SK-N-SH (cell line): Measurements from ENCODE around the gene EZR. TPM values are rescaled to one million over a fixed set of nuclear protein-coding genes. Genes with fewer than 3 reads are reported as not detected.

Experiments
- CTCF ChIA-PET: fragments of 300-600, 350-600 bp; formaldehyde crosslinking; extraction: SDS; loops from one replicate; lab custom pipeline; 2021; lab: Yijun Ruan, JAX
- POLR2A ChIA-PET: fragments of 350-600 bp; sonication (Branson Sonifier 250); formaldehyde crosslinking; extraction: SDS; loops from one replicate; lab custom pipeline; 2020; ENCODE audit warnings: antibody characterized with exemption, inconsistent platforms; lab: Yijun Ruan, JAX
- DNase-seq: peaks from one replicate; pipeline ENCODE4 v3.0.0; 2012
- H2AFZ ChIP-seq: fragments of 200-600 bp; sonication (generic); 2 replicates; pipeline ENCODE4 v1.8.1; 2016; ENCODE audit warnings: antibody characterized with exemption, mild to moderate bottlenecking, low read depth
- H3F3A ChIP-seq: fragments of 200-600 bp; sonication (generic); replicated peaks from 2 replicates; pipeline ENCODE3; 2016; ENCODE audit warnings: antibody characterized with exemption, mild to moderate bottlenecking; ENCODE audit not compliant: insufficient read depth
- H3K27ac ChIP-seq, 2 experiments: fragments of 200-500 bp in 1 of 2; fragments of 200-600 bp in 1 of 2; sonication (Bioruptor generic) in 1 of 2; sonication (generic), shearing (Covaris generic) in 1 of 2; 2 replicates each; pipeline versions ENCODE4 v1.5.1 to v1.6.1; 2014 to 2016; ENCODE audit warnings: low read depth in 2 of 2, inconsistent platforms in 1 of 2, low read length in 1 of 2, mild to moderate bottlenecking in 1 of 2, mixed read lengths in 1 of 2
- H3K27me3 ChIP-seq: fragments of 200-600 bp; sonication (generic), shearing (Covaris generic); 2 replicates; pipeline ENCODE4 v1.6.1; 2016; ENCODE audit warnings: mixed run types; ENCODE audit not compliant: insufficient read depth
- H3K36me3 ChIP-seq, 2 experiments: fragments of 200-500 bp in 1 of 2; fragments of 200-600 bp in 1 of 2; sonication (Bioruptor generic) in 1 of 2; sonication (generic) in 1 of 2; replicated peaks in 1 of 2; 2 replicates each; pipeline versions ENCODE3 to v1.5.1; 2014 to 2016; ENCODE audit warnings: low read length in 1 of 2, mild to moderate bottlenecking in 1 of 2; ENCODE audit not compliant: insufficient read depth in 2 of 2, control insufficient read depth in 1 of 2
- H3K4me1 ChIP-seq, 2 experiments: fragments of 200-500 bp in 1 of 2; fragments of 200-600 bp in 1 of 2; sonication (Bioruptor generic) in 1 of 2; sonication (generic), shearing (Covaris generic) in 1 of 2; 2 replicates each; pipeline versions ENCODE4 v1.5.1 to v1.6.1; 2014 to 2016; ENCODE audit warnings: low read depth in 1 of 2, low read length in 1 of 2, mixed run types in 1 of 2; ENCODE audit not compliant: insufficient read depth in 2 of 2, control insufficient read depth in 1 of 2
- H3K4me2 ChIP-seq: fragments of 200-600 bp; sonication (generic), shearing (Covaris generic); 2 replicates; pipeline ENCODE4 v1.6.1; 2017; ENCODE audit warnings: mixed run types
- H3K4me3 ChIP-seq, 2 experiments: fragments of 200-500 bp in 1 of 2; fragments of 200-600 bp in 1 of 2; sonication (Bioruptor generic) in 1 of 2; sonication (generic), shearing (Covaris generic) in 1 of 2; 2 replicates each; pipeline versions ENCODE4 v1.5.1 to v1.8.1; 2014 to 2016; ENCODE audit warnings: low read depth in 2 of 2, inconsistent platforms in 1 of 2, low read length in 1 of 2, mild to moderate bottlenecking in 1 of 2, mixed read lengths in 1 of 2, moderate library complexity in 1 of 2
- H3K79me2 ChIP-seq: fragments of 200-600 bp; sonication (generic); 2 replicates; pipeline ENCODE4 v1.8.1; 2017; ENCODE audit warnings: mild to moderate bottlenecking; ENCODE audit not compliant: insufficient read depth
- H3K9ac ChIP-seq: fragments of 200-600 bp; sonication (generic); 2 replicates; pipeline ENCODE4 v1.6.1; 2017; ENCODE audit warnings: mixed run types
- H3K9me2 ChIP-seq: fragments of 200-600 bp; sonication (generic); 2 replicates; pipeline ENCODE4 v1.6.1; 2017; ENCODE audit warnings: mixed run types
- H3K9me3 ChIP-seq: fragments of 200-600 bp; sonication (generic); 2 replicates; pipeline ENCODE4 v1.6.1; 2017; ENCODE audit warnings: mixed run types, mild to moderate bottlenecking, moderate library complexity
- H4K20me1 ChIP-seq: fragments of 200-600 bp; sonication (generic); 2 replicates; pipeline ENCODE4 v1.6.1; 2017; ENCODE audit warnings: mild to moderate bottlenecking, mixed run types; ENCODE audit not compliant: insufficient read depth
- CHD2 ChIP-seq: fragments of 150-350 bp; IDR thresholded peaks from 2 replicates; pipeline ENCODE4 v1.6.1; 2018; ENCODE audit warnings: low read length; ENCODE audit not compliant: partially characterized antibody
- ELF1 ChIP-seq: IDR thresholded peaks from 2 replicates; pipeline ENCODE4 v1.4.0; 2012
- EP300 ChIP-seq, 2 experiments: IDR thresholded peaks; 2 replicates each; pipeline versions ENCODE4 v1.4.0 to v1.6.1; 2012; ENCODE audit warnings: borderline replicate concordance in 1 of 2, low read depth in 1 of 2, low read length in 1 of 2
- FOSL2 ChIP-seq: IDR thresholded peaks from 2 replicates; pipeline ENCODE4 v1.4.0; 2012; ENCODE audit warnings: low read depth, mild to moderate bottlenecking, moderate library complexity, borderline replicate concordance
- FOXJ3 ChIP-seq: sonication (generic); formaldehyde crosslinking; IDR thresholded peaks from 2 replicates; pipeline ENCODE4 v1.5.1; 2020; ENCODE audit warnings: mild to moderate bottlenecking, missing genetic modification reagents
- GABPA ChIP-seq: IDR thresholded peaks from 2 replicates; pipeline ENCODE4 v1.4.0; 2012; ENCODE audit warnings: low read depth, mild to moderate bottlenecking
- IRF3 ChIP-seq: fragments of 150-350 bp; IDR thresholded peaks from 2 replicates; pipeline ENCODE4 v1.6.1; 2016; ENCODE audit warnings: mild to moderate bottlenecking, low read depth, low read length
- JUND ChIP-seq: IDR thresholded peaks from 2 replicates; pipeline ENCODE4 v1.4.0; 2012
- MEF2A ChIP-seq: IDR thresholded peaks from 2 replicates; pipeline ENCODE4 v1.4.0; 2012; ENCODE audit warnings: low read depth, borderline replicate concordance
- NRF1 ChIP-seq: IDR thresholded peaks from 2 replicates; pipeline ENCODE4 v1.6.1; 2012; ENCODE audit warnings: low read depth, mild to moderate bottlenecking, low read length
- RAD21 ChIP-seq: IDR thresholded peaks from 2 replicates; pipeline ENCODE4 v1.6.1; 2012; ENCODE audit warnings: mild to moderate bottlenecking, low read length
- RCOR1 ChIP-seq: fragments of 150-350 bp; IDR thresholded peaks from 2 replicates; pipeline ENCODE4 v1.6.1; 2017; ENCODE audit warnings: antibody characterized with exemption, low read length
- REST ChIP-seq: IDR thresholded peaks from 2 replicates; pipeline ENCODE4 v1.6.1; 2012; ENCODE audit warnings: mild to moderate bottlenecking, low read depth, low read length, moderate library complexity
- RFX5 ChIP-seq: IDR thresholded peaks from 2 replicates; pipeline ENCODE4 v1.6.1; 2012; ENCODE audit warnings: mild to moderate bottlenecking, improper control_type of control experiment, low read length
- SMC3 ChIP-seq: IDR thresholded peaks from 2 replicates; pipeline ENCODE4 v1.6.1; 2012; ENCODE audit warnings: low read depth, low read length, improper control_type of control experiment
- TAF1 ChIP-seq: IDR thresholded peaks from 2 replicates; pipeline ENCODE4 v1.6.1; 2012; ENCODE audit warnings: low read depth, mild to moderate bottlenecking, low read length, moderate library complexity, borderline replicate concordance
- TCF12 ChIP-seq: IDR thresholded peaks from 2 replicates; pipeline ENCODE4 v1.4.0; 2012
- USF1 ChIP-seq: IDR thresholded peaks from 2 replicates; pipeline ENCODE4 v1.4.0; 2012; ENCODE audit warnings: low read depth, borderline replicate concordance
- YY1 ChIP-seq: IDR thresholded peaks from 2 replicates; pipeline ENCODE4 v1.4.0; 2012; ENCODE audit warnings: low read depth, mild to moderate bottlenecking
- WGBS: methylation state at CpG from one replicate; pipeline ENCODE4 v1.1.6; 2017; ENCODE audit warnings: low lambda C conversion rate; 5-methylcytosine and 5-hydroxymethylcytosine counted together
- polyA plus RNA-seq, 3 experiments: library from polyadenylated mRNA; depleted of rRNA; stranded (reverse); fragments of >200 nt; gene quantifications; 2 replicates each; pipeline ENCODE4 v1.2.3, GENCODE V29; 2012

Gene EZR
- polyA plus RNA-seq, 1 of the 3 experiments (the other 2 are of a cell fraction): 92.0 TPM

GRCh38 chr6:158831571-158831970 is 12.4 kb upstream of the EZR start:
- Histone ChIP-seq H3K4me3 (no peak overlapping the region), H3K27ac (no peak overlapping the region), H3K36me3 (no peaks in the 10 kb centered on the region), H2AFZ (no peak overlapping the region), H3K9me2 (no peaks in the 10 kb centered on the region), H3K9ac (no peak overlapping the region)
- WGBS: 79% methylated on average over 8 of the region's 8 CpGs
- CTCF ChIA-PET: interaction anchor here (0.7 kb wide), 1 partner anchor 21 kb away, joined by 3 read pairs; no protein-coding TSS in a partner anchor
- TF ChIP-seq RCOR1 (no peak), EP300 (IDR thresholded peaks at IDR 0.05; ENCODE audit: borderline replicate concordance in 1 of 2, low read depth in 1 of 2, low read length in 1 of 2) (no peak), GABPA (no peak), NRF1 (no peak)
- TF ChIP-seq, all 33 proteins: peak for 0
- H3K9me3 ChIP-seq: no peaks in the 10 kb centered on the region
- no peaks in the 10 kb centered on the region for H3K27me3 ChIP-seq
- POLR2A ChIA-PET: interaction anchor here (0.9 kb wide), 1 partner anchor 13 kb away, joined by 3 read pairs; the partner anchor contains the start of gene EZR
- no peaks in the 10 kb centered on the region for H3F3A ChIP-seq
- peaks cover 0 to 10% of the 10 kb centered on the region in 2 experiments; a peak in 1 of 4 replicates for H3K4me1 ChIP-seq
- no peaks in the 10 kb centered on the region for H4K20me1 ChIP-seq
- no peak for DNase-seq
- H3K4me2 ChIP-seq: no peak overlapping the region
- H3K79me2 ChIP-seq: no peaks in the 10 kb centered on the region

- 92% methylated on average over 13 of the region's 13 CpGs for WGBS
- Histone ChIP-seq H2AFZ (no peak overlapping the region), H3K4me3 (no peak overlapping the region), H3K4me1 (peaks cover 0 to 6% of the 10 kb centered on the region in 2 experiments; a peak in 1 of 4 replicates), H3K27me3 (no peaks in the 10 kb centered on the region), H3K9me3 (no peaks in the 10 kb centered on the region), H4K20me1 (no peaks in the 10 kb centered on the region), H3K9ac (no peak overlapping the region), H3K36me3 (no peaks in the 10 kb centered on the region), H3K27ac (no peak overlapping the region), H3K4me2 (no peak overlapping the region), H3F3A (no peaks in the 10 kb centered on the region), H3K79me2 (no peaks in the 10 kb centered on the region), H3K9me2 (no peaks in the 10 kb centered on the region)
- ChIA-PET CTCF (interaction anchor here (1.1 kb wide), 1 partner anchor 141 kb away, joined by 4 read pairs; no protein-coding TSS in a partner anchor), POLR2A (no interaction called here)
- no peak for DNase-seq
- TF ChIP-seq YY1: no peak
- TF ChIP-seq NRF1: no peak
- TF ChIP-seq FOXJ3: no peak
- no peak for TF ChIP-seq TCF12
- TF ChIP-seq USF1: no peak
- TF ChIP-seq MEF2A: no peak
- no peak for TF ChIP-seq JUND
- no peak for TF ChIP-seq SMC3
- TF ChIP-seq TAF1: no peak
- TF ChIP-seq RFX5: no peak
- no peak for TF ChIP-seq ELF1
- no peak for TF ChIP-seq FOSL2
- no peak for TF ChIP-seq RCOR1
- TF ChIP-seq IRF3: no peak
- TF ChIP-seq CHD2: no peak
- no peak for TF ChIP-seq RAD21
- TF ChIP-seq REST: no peak
- TF ChIP-seq EP300 (IDR thresholded peaks at IDR 0.05; ENCODE audit: borderline replicate concordance in 1 of 2, low read depth in 1 of 2, low read length in 1 of 2): no peak
Observed at GRCh38 chr6:158830736-158831135, 11.6 kb upstream of the EZR start.
